GM21526 (cell line): ENCODE results near the gene ADGRF5.
A peak's percentile ranks its signal among the peaks of the same experiment; 100 is the strongest.
"Not testable (repeated sequence)": the region's sequence is repeated elsewhere in the genome, so short reads cannot be mapped to it uniquely, and the experiment has no call there.

Source experiments
- ATAC-seq: cut with Tn5 transposase; IDR thresholded peaks from one replicate; pipeline ENCODE4 v1.9.1; 2021; ENCODE audit warnings: moderate library complexity; ENCODE audit not compliant: unreplicated experiment, low FRiP score

ADGRF5 gene

GRCh38 chr6:46893648-46894047, 28.1 kb downstream of the ADGRF5 start:
- ATAC-seq, result no peak

- ATAC-seq, result no peak
Observed at GRCh38 chr6:46891252-46891795, 30.4 kb downstream of the ADGRF5 start.

GRCh38 chr6:46888578-46888977, 33.2 kb downstream of the ADGRF5 start:
- ATAC-seq, result no peak

GRCh38 chr6:46888031-46888430, 33.7 kb downstream of the ADGRF5 start:
- no peak for ATAC-seq

GRCh38 chr6:46882645-46883044, 39.1 kb downstream of the ADGRF5 start:
- ATAC-seq, result no peak

GRCh38 chr6:46879003-46879402, 42.7 kb downstream of the ADGRF5 start:
- ATAC-seq, result no peak

GRCh38 chr6:46876126-46876525, 45.6 kb downstream of the ADGRF5 start:
- ATAC-seq, result no peak

GRCh38 chr6:46867411-46867810, 54.3 kb downstream of the ADGRF5 start:
- ATAC-seq, result no peak

- ATAC-seq, result no peak
Observed at GRCh38 chr6:46865221-46865620, 56.5 kb downstream of the ADGRF5 start.

- no peak for ATAC-seq
Observed at GRCh38 chr6:46863791-46864190, 57.9 kb downstream of the ADGRF5 start.

GRCh38 chr6:46862381-46862780, 59.4 kb downstream of the ADGRF5 start:
- no peak for ATAC-seq

GRCh38 chr6:46855966-46856365, 65.8 kb downstream of the ADGRF5 start:
- not testable (repeated sequence) for ATAC-seq

GRCh38 chr6:46851576-46851975, 70.2 kb downstream of the ADGRF5 start:
- ATAC-seq, result not testable (repeated sequence)

GRCh38 chr6:46850792-46851191, 70.9 kb downstream of the ADGRF5 start:
- ATAC-seq, result no peak

- no peak for ATAC-seq
Observed at GRCh38 chr6:46849361-46849690, 72.4 kb downstream of the ADGRF5 start.

GRCh38 chr6:46848684-46849360, 72.9 kb downstream of the ADGRF5 start:
- ATAC-seq, result peak; percentile 88

- no peak for ATAC-seq
Observed at GRCh38 chr6:46845126-46845525, 76.6 kb downstream of the ADGRF5 start.

- not testable (repeated sequence) for ATAC-seq
Observed at GRCh38 chr6:46842252-46842846, 79.4 kb downstream of the ADGRF5 start.

- ATAC-seq, result no peak
Observed at GRCh38 chr6:46838033-46838432, 83.7 kb downstream of the ADGRF5 start.

- not testable (repeated sequence) for ATAC-seq
Observed at GRCh38 chr6:46834991-46835390, 86.7 kb downstream of the ADGRF5 start.

- ATAC-seq, result not testable (repeated sequence)
Observed at GRCh38 chr6:46834257-46834916, 87.4 kb downstream of the ADGRF5 start.

- no peak for ATAC-seq
Observed at GRCh38 chr6:46832816-46833215, 88.9 kb downstream of the ADGRF5 start.
